ENCODE data around the gene SLC23A1.

DNA sequence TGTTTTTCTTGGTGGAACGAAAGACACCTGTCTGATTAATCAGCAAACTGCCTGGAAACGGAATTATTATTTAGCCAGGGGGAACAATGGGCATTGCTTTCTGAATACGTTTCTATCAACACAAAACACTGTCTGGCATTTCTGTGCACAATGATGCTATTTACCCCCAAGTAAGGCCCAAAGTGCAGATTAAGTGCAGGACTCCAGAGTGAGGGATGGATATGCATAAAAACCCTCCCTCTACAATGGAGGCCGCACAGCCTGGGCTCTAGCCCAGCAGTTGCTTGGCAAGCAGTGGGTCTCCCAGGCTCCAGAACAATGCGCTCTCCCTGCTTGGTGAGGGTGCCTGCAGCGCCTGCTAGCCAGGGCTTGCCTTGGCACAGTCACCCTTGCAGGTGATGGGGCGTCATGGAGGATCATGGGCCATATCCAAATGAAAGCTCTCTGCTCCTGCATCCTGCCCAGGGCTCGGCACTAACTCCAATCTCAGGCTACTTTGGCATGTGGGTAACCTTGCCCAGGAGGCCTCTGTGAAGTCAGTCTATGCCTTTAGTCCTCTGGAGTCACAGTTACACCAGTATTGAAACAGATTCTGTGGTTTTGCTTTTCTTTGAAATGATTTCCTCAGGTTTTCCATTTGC is 32.2 kb upstream of the SLC23A1 start:
- TF ChIP-seq, protein P1, sequence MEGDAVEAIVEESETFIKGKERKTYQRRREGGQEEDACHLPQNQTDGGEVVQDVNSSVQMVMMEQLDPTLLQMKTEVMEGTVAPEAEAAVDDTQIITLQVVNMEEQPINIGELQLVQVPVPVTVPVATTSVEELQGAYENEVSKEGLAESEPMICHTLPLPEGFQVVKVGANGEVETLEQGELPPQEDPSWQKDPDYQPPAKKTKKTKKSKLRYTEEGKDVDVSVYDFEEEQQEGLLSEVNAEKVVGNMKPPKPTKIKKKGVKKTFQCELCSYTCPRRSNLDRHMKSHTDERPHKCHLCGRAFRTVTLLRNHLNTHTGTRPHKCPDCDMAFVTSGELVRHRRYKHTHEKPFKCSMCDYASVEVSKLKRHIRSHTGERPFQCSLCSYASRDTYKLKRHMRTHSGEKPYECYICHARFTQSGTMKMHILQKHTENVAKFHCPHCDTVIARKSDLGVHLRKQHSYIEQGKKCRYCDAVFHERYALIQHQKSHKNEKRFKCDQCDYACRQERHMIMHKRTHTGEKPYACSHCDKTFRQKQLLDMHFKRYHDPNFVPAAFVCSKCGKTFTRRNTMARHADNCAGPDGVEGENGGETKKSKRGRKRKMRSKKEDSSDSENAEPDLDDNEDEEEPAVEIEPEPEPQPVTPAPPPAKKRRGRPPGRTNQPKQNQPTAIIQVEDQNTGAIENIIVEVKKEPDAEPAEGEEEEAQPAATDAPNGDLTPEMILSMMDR (IDR thresholded peaks at IDR 0.05) = no peak
- TF ChIP-seq POLR2AphosphoS5 (IDR thresholded peaks at IDR 0.05; ENCODE audit: low read depth, low read length) (no peak), SIN3A (IDR thresholded peaks at IDR 0.05; ENCODE audit: borderline replicate concordance, insufficient read depth, low read depth, low read length) (no peak)
- TF ChIP-seq, protein P2, sequence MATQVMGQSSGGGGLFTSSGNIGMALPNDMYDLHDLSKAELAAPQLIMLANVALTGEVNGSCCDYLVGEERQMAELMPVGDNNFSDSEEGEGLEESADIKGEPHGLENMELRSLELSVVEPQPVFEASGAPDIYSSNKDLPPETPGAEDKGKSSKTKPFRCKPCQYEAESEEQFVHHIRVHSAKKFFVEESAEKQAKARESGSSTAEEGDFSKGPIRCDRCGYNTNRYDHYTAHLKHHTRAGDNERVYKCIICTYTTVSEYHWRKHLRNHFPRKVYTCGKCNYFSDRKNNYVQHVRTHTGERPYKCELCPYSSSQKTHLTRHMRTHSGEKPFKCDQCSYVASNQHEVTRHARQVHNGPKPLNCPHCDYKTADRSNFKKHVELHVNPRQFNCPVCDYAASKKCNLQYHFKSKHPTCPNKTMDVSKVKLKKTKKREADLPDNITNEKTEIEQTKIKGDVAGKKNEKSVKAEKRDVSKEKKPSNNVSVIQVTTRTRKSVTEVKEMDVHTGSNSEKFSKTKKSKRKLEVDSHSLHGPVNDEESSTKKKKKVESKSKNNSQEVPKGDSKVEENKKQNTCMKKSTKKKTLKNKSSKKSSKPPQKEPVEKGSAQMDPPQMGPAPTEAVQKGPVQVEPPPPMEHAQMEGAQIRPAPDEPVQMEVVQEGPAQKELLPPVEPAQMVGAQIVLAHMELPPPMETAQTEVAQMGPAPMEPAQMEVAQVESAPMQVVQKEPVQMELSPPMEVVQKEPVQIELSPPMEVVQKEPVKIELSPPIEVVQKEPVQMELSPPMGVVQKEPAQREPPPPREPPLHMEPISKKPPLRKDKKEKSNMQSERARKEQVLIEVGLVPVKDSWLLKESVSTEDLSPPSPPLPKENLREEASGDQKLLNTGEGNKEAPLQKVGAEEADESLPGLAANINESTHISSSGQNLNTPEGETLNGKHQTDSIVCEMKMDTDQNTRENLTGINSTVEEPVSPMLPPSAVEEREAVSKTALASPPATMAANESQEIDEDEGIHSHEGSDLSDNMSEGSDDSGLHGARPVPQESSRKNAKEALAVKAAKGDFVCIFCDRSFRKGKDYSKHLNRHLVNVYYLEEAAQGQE (IDR thresholded peaks at IDR 0.05; ENCODE audit: insufficient read depth in 1 of 2, low read depth in 2 of 2, low read length in 1 of 2) = no peak

Data from Panc1 (cell line).